ENCODE results near the gene ADAM8. TPM values are rescaled to one million over a fixed set of nuclear protein-coding genes. Genes with fewer than 3 reads are reported as not detected.

The ADAM8 gene
- total RNA-seq, 2 donors from 2014 or later, result 0.82 to 1.5 TPM

GRCh38 chr10:133264461-133264860 is 12.2 kb downstream of the ADAM8 start:
- DNase-seq (ENCODE audit: low spot score), result no peak
- Histone ChIP-seq H3K4me1 (peaks cover 0 to 27% of the 10 kb centered on the region in 2 donors), H3K4me3 (no peak overlapping the region), H3K27me3 (no peaks in the 10 kb centered on the region), H3K9me3 (no peaks in the 10 kb centered on the region), H3K27ac (no peak overlapping the region), H3K36me3 (no peaks in the 10 kb centered on the region)
- TF ChIP-seq CTCF (IDR thresholded peaks at IDR 0.05), result no peak

GRCh38 chr10:133263674-133264073 is 13.0 kb downstream of the ADAM8 start:
- Histone ChIP-seq H3K27ac (no peak overlapping the region), H3K9me3 (no peaks in the 10 kb centered on the region), H3K4me3 (no peak overlapping the region), H3K4me1 (peaks cover 0 to 35% of the 10 kb centered on the region in 2 donors), H3K36me3 (no peaks in the 10 kb centered on the region), H3K27me3 (no peaks in the 10 kb centered on the region)
- DNase-seq (ENCODE audit: low spot score), result no peak
- no peak for TF ChIP-seq CTCF (IDR thresholded peaks at IDR 0.05)

DNA sequence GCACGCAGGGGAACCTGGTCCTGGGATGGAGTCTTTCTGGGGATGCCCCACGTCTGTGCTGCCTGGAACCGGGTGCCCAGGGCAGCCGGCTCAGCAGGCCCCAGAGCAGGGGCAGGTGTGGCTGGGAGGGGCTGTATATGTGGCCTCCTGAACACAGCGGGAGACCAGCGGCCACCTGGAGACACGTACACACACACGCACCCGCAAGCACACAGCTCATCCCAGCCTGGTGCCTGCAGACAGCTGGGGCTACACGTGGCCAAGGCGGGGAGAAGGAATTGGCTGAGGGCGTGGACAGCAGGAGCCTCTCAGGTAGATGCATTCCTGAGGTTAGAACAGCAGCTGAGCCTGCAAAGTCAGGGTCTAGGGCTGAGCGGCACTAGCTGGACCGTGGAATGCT is 14.0 kb downstream of the ADAM8 start:
- Histone ChIP-seq H3K36me3 (no peaks in the 10 kb centered on the region), H3K4me3 (no peak overlapping the region), H3K27ac (no peak overlapping the region), H3K27me3 (no peaks in the 10 kb centered on the region), H3K4me1 (peaks cover 0 to 45% of the 10 kb centered on the region in 2 donors), H3K9me3 (no peaks in the 10 kb centered on the region)
- no peak for DNase-seq (ENCODE audit: low spot score)
- no peak for TF ChIP-seq CTCF (IDR thresholded peaks at IDR 0.05)

- peak; percentile 84 for DNase-seq (ENCODE audit: low spot score)
- Histone ChIP-seq H3K4me3 (peak overlapping the region; percentile 74 to 76), H3K36me3 (no peaks in the 10 kb centered on the region), H3K27ac (peak overlapping the region; percentile 87 to 88), H3K9me3 (no peaks in the 10 kb centered on the region), H3K4me1 (peaks cover 0 to 52% of the 10 kb centered on the region in 2 donors), H3K27me3 (no peaks in the 10 kb centered on the region)
- TF ChIP-seq CTCF (IDR thresholded peaks at IDR 0.05), result no peak
Observed at GRCh38 chr10:133261726-133262325, 14.8 kb downstream of the ADAM8 start.

GRCh38 chr10:133260895-133261725 is 15.6 kb downstream of the ADAM8 start:
- no peak for TF ChIP-seq CTCF (IDR thresholded peaks at IDR 0.05)
- peaks cover 0 to 52% of the 10 kb centered on the region in 2 donors for H3K4me1 ChIP-seq
- DNase-seq (ENCODE audit: low spot score), result peak; percentile 61

More at GRCh38 chr10:133260895-133261725, 15.6 kb downstream of the ADAM8 start:
- no peaks in the 10 kb centered on the region for H3K27me3 ChIP-seq
- H3K4me3 ChIP-seq, result peak overlapping the region; percentile 74 to 76
- no peaks in the 10 kb centered on the region for H3K36me3 ChIP-seq
- no peaks in the 10 kb centered on the region for H3K9me3 ChIP-seq
- H3K27ac ChIP-seq, result peak overlapping the region; percentile 87 to 88
